NB4 (cell line): ENCODE results near the gene DGCR6L.
"Not testable (repeated sequence)": the region's sequence is repeated elsewhere in the genome, so short reads cannot be mapped to it uniquely, and the experiment has no call there.

ENCODE experiments used
- DNase-seq: peaks from one replicate; pipeline ENCODE4 v3.0.0; 2010; ENCODE audit warnings: low read depth
- H3K4me3 ChIP-seq: one replicate; pipeline ENCODE4 v1.5.1; 2011; ENCODE audit warnings: mild to moderate bottlenecking, low read depth, low read length, moderate library complexity
- MYC ChIP-seq: IDR thresholded peaks from 2 replicates; pipeline ENCODE4 v1.6.1; 2011; ENCODE audit warnings: low read depth, low read length
- POLR2A ChIP-seq: IDR thresholded peaks from 2 replicates; pipeline ENCODE4 v1.6.1; 2011; ENCODE audit warnings: mild to moderate bottlenecking; ENCODE audit not compliant: insufficient read length; ENCODE audit errors: extremely low read depth
- TF ChIP-seq, protein P1 (sequence below): IDR thresholded peaks from 2 replicates; pipeline ENCODE4 v1.6.1; 2011; ENCODE audit warnings: low read depth, low read length
- TF ChIP-seq, protein P2 (sequence below): IDR thresholded peaks from one replicate; pipeline ENCODE4 v1.5.1; 2012; ENCODE audit warnings: low read depth, low read length

Gene DGCR6L

DNA sequence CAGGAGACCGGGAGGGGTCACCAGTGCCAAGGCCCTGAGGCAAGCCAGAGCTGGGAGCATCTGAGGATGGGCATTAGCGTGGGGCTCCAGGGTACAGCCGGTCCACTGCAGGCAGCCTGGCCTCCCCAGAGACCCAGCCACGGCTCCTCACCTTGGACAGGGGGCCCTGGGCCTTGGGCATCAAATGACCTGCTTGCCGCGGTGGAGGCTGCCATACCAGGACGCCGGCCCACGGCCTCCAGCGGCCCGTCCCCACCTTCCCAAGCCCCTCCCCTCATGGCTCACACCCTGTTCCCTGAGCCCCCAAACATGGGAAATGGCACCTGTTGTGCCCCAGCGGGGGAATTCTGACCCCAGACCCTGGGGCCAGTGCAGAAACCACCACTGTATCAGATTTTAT lies 39.0 kb downstream of the DGCR6L start:
- no peak overlapping the region for H3K4me3 ChIP-seq
- no peak for DNase-seq
- TF ChIP-seq, protein P1, sequence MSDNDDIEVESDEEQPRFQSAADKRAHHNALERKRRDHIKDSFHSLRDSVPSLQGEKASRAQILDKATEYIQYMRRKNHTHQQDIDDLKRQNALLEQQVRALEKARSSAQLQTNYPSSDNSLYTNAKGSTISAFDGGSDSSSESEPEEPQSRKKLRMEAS: no peak
- TF ChIP-seq POLR2A (no peak), MYC (no peak)
- TF ChIP-seq, protein P2, sequence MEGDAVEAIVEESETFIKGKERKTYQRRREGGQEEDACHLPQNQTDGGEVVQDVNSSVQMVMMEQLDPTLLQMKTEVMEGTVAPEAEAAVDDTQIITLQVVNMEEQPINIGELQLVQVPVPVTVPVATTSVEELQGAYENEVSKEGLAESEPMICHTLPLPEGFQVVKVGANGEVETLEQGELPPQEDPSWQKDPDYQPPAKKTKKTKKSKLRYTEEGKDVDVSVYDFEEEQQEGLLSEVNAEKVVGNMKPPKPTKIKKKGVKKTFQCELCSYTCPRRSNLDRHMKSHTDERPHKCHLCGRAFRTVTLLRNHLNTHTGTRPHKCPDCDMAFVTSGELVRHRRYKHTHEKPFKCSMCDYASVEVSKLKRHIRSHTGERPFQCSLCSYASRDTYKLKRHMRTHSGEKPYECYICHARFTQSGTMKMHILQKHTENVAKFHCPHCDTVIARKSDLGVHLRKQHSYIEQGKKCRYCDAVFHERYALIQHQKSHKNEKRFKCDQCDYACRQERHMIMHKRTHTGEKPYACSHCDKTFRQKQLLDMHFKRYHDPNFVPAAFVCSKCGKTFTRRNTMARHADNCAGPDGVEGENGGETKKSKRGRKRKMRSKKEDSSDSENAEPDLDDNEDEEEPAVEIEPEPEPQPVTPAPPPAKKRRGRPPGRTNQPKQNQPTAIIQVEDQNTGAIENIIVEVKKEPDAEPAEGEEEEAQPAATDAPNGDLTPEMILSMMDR: no peak

DNA sequence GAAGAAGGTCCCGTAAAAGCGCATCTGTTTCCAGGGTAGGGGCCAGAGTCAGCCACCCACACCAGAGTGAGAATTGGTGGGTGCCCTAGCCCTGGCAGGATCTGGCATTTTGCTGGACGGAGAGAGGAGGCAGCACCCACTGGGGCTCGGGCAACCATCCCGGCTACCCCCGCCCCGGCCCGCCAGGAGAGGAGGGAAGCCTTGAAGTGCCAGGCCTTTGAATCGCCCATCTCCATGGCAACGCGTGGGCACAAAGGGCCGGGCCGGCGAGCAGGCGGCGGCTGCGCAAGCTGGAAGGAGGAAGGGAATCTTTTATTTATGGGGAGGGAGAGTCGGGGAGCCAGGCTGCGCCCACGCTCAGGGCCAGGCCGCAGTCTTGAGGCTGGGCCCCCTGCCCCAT lies 39.7 kb downstream of the DGCR6L start:
- DNase-seq: peak; percentile 32

DNA sequence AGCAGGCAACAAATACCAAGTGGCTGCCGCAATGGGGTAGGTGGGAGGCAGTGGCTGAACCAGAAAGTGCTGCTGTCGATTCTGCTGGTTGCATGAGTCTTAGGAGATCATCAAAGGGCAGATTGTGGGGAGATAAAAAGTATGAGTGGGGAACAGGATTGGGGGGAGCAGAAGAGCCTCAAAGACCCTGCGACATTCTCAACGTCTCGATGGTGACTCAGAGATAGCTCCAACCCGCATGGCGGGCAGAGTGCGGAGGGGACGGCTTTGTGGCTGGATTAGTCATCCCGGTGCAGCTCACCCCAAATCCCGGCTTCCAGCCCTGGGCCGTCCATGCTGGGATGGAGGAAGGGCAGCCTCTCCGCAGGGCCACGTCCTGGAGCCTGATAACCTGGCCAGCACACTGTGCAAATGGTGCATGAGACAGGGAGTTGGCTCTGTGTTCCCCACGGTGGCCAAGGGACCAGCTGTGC lies 40.2 kb downstream of the DGCR6L start:
- peak; percentile 91 for DNase-seq
- TF ChIP-seq POLR2A (no peak), MYC (no peak)
- TF ChIP-seq, protein P2: no peak
- TF ChIP-seq, protein P1: no peak
- H3K4me3 ChIP-seq: no peak overlapping the region

More for the DNA sequence above, 39.7 kb downstream of the DGCR6L start:
- not testable (repeated sequence) for H3K4me3 ChIP-seq

DNA sequence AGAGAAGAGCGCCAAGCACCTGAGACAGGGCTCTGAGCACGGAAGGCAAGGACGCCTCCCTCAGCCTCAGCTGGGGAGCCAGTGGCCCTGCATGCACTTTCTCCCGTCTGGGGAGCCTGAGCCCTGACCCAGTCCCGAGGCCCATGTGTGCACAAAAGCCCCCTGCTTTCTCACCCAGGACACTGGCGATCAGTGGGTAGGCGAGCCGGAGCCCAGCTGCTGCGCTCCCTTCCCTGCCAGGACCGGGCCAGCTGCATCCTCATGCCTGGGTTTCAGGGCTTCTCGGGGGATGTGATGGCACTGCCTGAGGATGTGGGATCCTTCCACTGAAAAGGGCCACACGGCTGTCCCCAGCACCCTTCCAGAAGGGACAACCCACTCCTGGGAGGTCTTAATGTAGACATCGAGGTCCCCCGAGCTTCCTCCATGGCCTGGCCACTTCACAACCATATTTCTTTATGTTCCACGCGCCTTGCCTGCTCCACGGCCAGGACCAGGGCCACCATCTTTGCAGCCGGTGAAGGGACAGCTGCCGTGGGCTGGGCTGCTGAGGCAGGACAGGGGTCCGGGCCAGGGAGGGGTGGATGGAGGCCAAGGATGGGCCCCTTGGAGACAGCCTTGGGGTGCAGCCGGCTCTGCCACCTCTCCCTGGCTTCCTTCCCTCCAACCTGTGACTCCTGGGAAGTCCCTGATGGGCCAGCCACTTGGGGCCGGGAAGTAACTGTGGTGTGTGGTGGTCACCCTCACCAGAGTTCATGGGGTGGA lies 41.0 kb downstream of the DGCR6L start:
- DNase-seq, H3K4me3 ChIP-seq: not testable (repeated sequence)

DNA sequence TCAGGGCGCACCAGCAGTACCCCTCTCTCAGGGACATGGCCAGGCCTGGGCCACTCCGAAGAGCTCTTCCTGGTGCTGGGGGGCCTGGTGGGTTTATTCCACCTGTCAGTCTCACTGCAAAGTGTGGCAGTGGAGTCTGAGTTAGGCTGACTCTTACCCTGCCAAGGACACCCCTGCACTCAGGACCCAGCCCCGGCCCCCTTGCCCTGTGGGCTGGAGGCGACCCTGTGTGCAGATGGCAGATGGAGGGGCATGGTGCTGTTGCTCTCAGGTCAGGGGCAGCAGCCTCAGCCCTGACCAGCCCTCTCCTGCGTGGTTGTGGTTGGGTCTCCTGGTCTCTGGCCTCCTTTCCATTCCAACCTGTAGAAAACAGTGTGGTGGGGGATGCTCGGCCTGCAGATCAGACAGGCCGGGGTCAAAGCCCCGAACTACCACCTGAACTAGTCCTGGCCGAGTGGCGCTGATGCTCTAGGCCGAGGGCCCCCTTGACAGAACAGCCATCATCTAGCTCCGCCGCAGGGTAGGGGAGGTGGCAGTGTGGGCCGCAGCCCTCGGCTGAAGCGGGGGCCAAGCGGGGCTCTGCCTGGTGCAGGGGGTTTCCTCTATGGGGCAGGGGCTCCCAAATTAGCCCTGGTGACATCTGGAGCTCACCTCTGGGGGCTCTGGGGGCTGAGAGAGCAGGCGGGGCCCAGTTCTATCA lies 41.8 kb downstream of the DGCR6L start:
- not testable (repeated sequence) for DNase-seq, H3K4me3 ChIP-seq

DNA sequence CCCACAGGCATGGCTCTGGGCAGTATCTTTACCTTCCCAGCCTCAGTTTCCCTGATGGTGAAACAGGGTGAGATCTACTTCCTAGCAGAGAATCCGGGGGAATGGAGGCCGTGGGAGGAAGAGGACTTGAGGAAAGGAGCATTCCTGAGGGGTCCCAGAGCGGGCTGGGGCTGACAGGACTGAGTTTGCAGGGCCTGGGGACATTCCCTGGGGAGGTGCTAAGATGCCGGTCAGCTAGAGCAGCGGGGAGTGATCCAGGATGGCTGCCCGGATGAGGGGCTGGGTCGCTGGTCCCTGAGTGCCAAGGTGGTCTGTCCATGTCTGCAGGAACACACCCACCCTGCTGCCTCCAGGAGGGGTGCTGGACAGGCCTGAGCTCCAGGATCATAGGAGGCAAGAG lies 43.4 kb downstream of the DGCR6L start:
- no peak overlapping the region for H3K4me3 ChIP-seq
- no peak for TF ChIP-seq POLR2A
- TF ChIP-seq, protein P1: no peak
- no peak for TF ChIP-seq MYC
- TF ChIP-seq, protein P2: no peak
- DNase-seq: no peak

DNA sequence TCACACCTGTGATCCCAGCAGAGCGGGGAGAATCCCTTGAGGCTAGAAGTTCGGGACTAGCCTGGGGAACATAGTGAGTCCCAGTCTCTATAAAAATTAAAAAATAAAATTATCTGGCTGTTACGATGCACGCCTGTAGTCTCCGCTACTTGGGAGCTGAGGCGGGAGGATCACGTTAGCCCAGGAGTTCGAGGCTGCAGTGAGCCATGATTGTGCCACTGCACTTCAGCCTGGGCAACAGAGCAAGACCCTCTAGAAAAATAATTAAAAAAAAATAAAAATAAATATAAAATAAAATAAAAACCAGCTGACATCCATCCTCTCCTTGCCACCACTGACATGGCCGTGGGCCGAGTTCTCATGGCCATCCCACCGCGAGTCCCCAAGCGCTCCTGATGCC lies 44.0 kb downstream of the DGCR6L start:
- TF ChIP-seq, protein P2: no peak
- TF ChIP-seq MYC: no peak
- TF ChIP-seq, protein P1: no peak
- TF ChIP-seq POLR2A: no peak

DNA sequence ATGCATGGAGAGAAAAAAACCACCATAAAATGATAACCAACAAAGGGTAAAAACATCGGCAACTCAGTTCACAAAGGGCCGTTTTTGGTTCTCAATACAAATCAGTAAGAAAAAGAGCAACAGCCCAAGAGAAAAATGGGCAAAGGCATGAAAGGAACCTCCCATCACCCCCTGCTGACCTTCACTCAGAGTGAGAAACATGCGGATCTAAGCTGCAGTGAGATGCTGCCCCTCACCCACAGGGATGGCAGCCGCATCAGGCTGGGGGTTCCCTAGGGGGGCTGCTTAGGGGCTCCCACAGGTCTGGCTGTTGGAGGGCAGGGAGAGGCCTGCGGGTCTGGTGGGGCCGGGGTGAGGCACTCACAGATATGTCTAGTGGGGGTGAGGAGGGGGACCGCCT lies 44.5 kb downstream of the DGCR6L start:
- not testable (repeated sequence) for H3K4me3 ChIP-seq, DNase-seq

More for the DNA sequence above, 44.0 kb downstream of the DGCR6L start:
- no peak overlapping the region for H3K4me3 ChIP-seq
- DNase-seq: no peak

DNA sequence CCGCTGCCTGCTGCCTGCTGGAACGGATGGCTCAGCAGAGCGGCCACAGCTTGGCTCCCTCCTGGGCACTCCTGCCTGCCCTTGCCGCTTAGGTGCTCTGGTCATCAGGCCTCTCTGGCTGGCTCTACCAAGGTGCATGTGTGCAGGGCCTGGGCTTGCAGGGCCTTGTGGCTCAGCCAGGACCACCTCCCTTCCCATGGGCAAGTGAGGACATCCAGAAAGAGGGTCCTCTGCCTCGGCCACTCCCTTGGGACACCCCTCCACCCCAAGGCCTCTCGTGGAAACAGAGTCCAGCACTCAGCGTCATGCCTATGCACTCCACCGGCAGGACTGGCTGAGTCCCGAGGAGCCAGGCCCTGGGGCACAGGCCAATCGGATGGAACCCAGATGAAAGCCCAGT lies 45.5 kb downstream of the DGCR6L start:
- H3K4me3 ChIP-seq, DNase-seq: not testable (repeated sequence)
